GM20431 (cell line): ENCODE measurements around the gene ARID5B.

Source experiments
- in situ Hi-C: fragments of 300-500 bp; cut with MseI, MboI; formaldehyde crosslinking; loops from one replicate; pipeline ENCODE4 v1.15.0; 2020; ENCODE audit warnings: low sequenced_read_pairs; ENCODE audit not compliant: unreplicated experiment

The ARID5B gene

DNA sequence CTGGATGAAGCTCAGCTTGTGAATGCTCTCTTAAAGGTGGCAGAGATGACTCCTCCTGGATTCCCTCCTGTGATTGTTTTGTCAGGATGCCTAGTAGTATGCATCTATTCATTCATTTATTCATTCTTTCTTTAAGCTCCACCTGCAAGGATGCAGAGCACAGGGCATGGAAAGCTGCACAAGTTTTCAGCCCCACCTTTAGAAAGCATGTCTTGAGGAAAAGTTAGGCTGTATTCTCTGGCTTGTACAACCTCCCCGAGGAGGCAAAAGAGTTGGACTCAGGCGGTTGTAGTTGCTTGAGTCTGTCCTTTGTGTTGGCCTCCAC, 22.4 kb downstream of the ARID5B start:
- in situ Hi-C loops = loop anchor here (25.0 kb wide), 1 partner anchor 88 kb away; no protein-coding TSS in a partner anchor

DNA sequence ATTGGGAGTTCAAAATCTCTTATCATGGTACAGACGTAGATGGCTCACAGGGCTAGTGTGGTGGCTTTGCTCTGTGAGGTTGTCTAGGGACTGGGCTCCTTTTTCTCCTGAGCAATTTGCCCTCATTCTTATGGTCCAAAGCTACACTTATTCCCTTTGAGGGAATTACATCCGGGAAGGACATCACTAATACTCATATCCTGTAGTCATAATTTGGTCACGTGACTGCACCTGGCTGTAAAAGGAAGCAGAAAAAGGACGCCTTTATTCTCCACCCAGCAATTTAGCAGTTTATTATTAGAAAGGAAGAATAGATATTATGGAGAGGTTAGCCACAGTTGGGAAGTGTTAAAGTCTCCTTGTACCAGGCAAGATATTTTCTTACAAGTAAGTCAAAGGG, 28.1 kb downstream of the ARID5B start:
- in situ Hi-C loops = no loop called here

DNA sequence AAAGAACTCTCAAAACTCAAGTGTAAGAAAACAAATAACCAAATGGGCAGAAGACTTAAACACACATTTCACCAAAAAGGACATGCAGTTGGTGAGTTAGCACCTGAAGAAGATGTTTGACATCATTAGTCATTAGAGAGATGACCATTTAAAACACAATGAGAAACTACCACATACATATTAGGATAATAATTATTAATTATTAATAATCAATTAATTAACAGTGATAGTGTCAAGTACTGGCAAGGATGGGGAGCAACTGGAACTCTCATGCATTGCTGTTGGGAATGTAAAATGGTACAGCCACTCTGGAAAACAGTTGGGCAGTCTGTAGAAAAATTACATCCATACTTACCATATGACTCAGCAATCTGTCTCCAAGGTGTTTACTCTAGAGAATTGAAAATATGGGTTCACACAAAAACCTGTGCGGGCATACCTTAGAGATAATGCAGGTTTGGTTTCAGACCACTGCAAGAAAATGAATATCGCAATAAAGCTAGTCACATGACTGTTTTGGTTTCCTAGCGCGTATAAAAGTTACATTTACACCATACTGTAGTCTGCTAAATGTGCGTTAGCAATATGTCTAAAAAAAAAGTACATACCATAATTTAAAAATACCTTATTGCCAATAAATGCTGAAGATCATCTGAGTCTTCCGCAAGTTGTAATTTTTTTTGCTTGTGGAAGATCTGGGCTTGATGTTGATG, 30.3 kb downstream of the ARID5B start:
- in situ Hi-C loops = no loop called here

GRCh38 chr10:61933859-61934555, 32.5 kb downstream of the ARID5B start:
- in situ Hi-C loops = no loop called here

DNA sequence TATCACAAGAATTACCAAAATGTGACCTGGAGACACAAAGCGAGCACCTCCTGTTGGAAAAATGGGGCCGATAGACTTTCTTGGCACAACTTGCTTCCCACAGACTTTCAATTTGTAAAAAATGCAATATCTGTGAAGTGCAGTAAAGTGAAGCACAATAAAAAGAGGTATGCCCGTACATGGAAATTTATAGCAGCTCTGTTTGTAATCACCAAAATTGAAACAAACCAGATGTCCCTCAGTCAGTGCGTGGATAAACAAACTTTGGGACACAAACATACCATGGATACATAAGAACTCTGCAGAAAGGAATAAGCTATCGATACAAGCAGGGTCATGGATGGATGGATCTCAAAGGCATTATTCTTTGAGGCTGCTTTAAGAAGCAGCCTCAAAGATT, 33.6 kb downstream of the ARID5B start:
- in situ Hi-C loops = no loop called here

- in situ Hi-C loops = no loop called here
Measured at GRCh38 chr10:61936770-61937169, 35.3 kb downstream of the ARID5B start.

DNA sequence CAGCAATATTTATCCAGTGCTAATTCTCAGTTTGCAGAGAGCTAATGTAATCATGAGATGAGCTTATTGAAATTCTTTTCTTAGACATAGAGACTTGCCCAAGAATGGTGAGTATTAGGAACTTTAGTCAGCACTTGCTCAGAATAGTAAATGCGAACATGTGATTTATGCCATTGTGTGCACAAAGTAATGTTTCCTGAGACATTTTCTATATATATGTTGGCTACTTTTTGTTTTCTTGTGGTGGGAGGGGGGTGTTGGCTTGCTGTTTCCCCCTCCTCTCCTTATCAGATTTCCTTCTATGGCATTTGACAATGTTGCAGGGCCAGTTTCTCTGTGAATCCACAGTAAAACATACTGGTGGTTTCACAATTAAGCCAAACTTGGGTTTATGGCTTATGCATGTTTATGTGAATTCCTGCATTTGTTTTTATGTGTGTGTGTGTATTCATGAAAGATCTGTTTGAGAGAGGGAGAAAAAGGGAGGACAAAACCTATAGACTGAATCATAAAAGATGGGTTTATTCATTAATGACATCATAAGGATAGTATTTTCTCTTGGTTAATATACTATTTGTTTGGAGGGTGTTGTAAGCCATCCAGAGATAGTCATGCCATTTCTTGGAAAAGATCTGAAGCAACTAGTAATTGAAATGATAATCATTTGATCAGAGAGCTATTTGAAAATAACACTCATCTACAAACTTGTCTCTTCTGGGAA, 36.3 kb downstream of the ARID5B start:
- in situ Hi-C loops = no loop called here

DNA sequence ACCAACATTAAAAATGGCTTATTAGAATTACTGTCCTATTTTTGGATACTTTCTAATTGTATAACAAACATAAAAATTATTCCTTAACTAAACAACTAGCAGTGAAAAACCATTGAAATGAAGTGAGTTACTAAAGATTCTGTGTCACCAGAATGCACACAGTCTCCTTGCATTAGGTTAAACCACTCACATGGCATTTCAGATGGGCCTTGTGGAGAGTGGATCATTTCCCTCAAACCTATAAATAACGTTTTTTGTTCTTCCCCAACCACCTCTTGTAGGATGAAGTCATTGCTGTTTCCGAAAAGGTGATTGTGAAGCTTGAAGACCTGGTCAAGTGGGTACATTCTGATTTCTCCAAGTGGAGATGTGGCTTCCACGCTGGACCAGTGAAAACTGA, 38.4 kb downstream of the ARID5B start:
- in situ Hi-C loops = no loop called here

DNA sequence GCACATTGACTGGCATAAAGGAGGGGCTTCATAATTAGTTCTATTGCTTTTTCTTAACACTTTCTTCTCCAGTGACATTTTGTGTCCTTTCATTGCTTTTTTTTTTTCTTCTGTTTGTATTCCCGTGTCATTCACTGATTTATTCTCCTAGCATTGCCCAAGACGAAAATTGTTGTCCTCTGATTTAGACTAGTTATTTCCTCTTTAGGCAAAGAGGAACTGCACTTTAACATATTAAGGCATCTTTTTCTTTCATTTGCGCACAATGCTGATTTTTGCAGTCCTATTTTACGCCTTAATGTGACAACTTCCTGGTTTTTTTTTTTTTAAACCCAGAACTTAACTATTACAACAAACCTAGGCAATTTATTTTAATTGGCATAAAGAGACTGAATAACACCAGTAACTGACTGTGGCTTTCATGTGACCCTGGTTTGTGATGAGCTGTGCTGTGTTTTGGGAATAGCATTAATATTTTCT, 39.7 kb downstream of the ARID5B start:
- in situ Hi-C loops = no loop called here

GRCh38 chr10:61942604-61943461, 41.3 kb downstream of the ARID5B start:
- in situ Hi-C loops = no loop called here

GRCh38 chr10:61943674-61944378, 42.3 kb downstream of the ARID5B start:
- in situ Hi-C loops = no loop called here

DNA sequence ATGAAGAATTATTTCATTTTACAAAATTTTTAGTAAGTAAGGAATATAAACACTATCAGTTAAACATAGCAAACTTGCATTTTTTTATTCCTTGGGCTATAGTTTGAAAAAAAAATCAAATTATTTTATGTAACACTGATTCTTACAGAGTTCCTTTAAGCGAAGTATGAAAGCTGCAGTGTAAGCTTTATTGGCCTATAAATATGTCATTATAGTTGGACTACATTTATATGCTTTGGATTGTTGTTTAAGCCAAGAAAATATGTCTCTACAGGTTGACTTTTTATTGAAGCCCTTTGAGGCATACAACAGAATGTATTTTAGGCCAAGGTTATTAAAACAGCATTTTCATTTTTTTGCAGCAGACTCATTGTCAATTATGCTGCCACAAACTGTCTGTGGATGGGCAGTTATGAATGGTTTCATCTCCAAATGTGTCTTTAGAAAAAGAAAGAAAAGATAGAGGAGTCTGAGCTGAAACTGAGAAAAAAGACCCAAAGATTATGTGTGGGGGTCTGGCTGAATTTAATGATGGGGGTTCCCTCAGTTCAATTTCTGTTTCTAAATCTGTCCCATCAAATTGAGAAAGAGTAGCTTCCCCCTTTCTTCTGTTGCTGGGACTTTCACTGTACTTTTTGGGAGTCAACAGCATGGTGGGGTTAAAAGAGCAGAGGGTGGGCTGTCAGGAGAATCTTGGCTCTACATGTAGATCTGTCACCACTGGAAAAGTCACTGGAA, 43.1 kb downstream of the ARID5B start:
- in situ Hi-C loops = no loop called here

DNA sequence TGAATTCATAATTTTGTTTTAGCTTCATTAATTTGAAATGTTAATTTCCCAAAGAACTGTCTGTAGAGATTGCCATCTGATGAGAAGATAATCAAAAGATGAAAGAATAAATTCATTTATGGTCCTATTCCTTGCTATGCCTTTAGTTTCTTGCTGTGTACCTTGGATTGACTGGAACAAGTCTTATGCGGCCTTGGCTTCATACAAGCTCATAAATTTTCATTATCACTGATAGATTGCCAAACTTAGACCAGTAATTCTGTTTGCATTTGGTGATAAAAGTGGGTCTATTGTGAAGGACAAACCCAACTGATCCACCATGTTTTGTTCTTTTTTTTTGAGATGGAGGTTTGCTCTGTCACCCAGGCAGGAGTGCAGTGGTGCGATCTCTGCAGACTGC, 48.2 kb downstream of the ARID5B start:
- in situ Hi-C loops = no loop called here

- in situ Hi-C loops = no loop called here
Measured at GRCh38 chr10:61950449-61951143, 49.1 kb downstream of the ARID5B start.

- in situ Hi-C loops = no loop called here
Measured at GRCh38 chr10:61951144-61951483, 49.6 kb downstream of the ARID5B start.

GRCh38 chr10:61952028-61952674, 50.7 kb downstream of the ARID5B start:
- in situ Hi-C loops = no loop called here

GRCh38 chr10:61953183-61953582, 51.7 kb downstream of the ARID5B start:
- in situ Hi-C loops = no loop called here

DNA sequence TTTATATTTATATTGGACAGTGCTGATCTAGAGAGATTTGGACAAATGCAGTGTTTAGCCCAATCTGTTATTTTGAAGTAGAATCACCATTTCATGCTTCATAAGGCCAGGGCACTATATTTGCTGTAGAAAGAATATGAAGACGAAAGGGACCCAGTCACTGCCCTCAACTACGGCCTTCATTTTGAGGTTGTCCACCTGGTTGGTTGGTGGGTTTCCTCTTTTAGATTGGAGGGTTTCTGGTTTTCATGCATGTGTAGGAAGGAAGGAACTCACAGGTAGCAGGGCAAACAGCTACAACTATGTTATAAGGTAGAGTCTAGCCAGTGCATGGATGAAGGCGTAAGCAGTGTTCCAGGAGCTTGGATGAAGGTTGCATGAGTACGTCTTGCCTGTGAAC, 56.3 kb downstream of the ARID5B start:
- in situ Hi-C loops = no loop called here
